HG03520 (cell line): ENCODE measurements around the gene STX16.
"Not testable (repeated sequence)": the region's sequence is repeated elsewhere in the genome, so short reads cannot be mapped to it uniquely, and the experiment has no call there.

Source experiments
- ATAC-seq: cut with Tn5 transposase; IDR thresholded peaks from one replicate; pipeline ENCODE4 v1.9.1; 2021; ENCODE audit warnings: mild to moderate bottlenecking, moderate library complexity; ENCODE audit not compliant: unreplicated experiment

Gene STX16

DNA sequence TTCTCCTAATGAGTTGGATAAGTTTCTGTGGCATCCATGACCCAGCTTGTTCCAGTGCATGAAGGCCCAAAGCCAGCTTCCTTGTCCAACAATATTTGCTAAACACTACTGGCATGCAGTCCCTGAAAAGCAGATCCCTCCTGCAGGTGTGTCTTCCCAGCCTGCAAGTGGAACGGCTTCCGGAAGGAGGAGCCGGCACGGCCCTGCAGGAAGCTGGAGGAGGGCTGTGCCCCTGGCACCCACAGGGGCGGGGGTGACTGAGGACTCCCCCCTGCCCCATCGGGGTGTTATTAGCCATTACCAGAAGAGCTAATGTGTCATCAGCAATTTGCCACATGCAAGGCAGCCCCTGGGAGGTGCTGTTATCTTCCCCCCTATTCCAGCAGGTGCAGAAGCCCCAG lies 68.9 kb downstream of the STX16 start:
- ATAC-seq = no peak

GRCh38 chr20:58720890-58721289 lies 69.8 kb downstream of the STX16 start:
- no peak for ATAC-seq

- no peak for ATAC-seq
Measured at GRCh38 chr20:58721951-58722778, 71.1 kb downstream of the STX16 start.

GRCh38 chr20:58722877-58723627 lies 72.0 kb downstream of the STX16 start:
- ATAC-seq = no peak

- ATAC-seq = no peak
Measured at GRCh38 chr20:58723628-58723984, 72.5 kb downstream of the STX16 start.

- ATAC-seq = not testable (repeated sequence)
Measured at GRCh38 chr20:58726156-58726555, 75.1 kb downstream of the STX16 start.
